HepG2 (cell line): Measurements from ENCODE around the gene ACSS3. TPM values are rescaled to one million over a fixed set of nuclear protein-coding genes. Genes with fewer than 3 reads are reported as not detected.

Experiments used
- ATAC-seq: fragments of 200-7000 bp; cut with Tn5 transposase; 3 replicates; pipeline ENCODE4 v1.9.1; 2020; ENCODE audit warnings: mild to moderate bottlenecking, moderate library complexity
- BruUV-seq: library from RNA; stranded (reverse); fragments of 400-500 nt; replicated peaks from 2 replicates; lab custom pipeline; 2021; lab: Mats Ljungman, UMichigan
- CTCF ChIA-PET: fragments of 300-600 bp; formaldehyde crosslinking; extraction: SDS; loops from one replicate; lab custom pipeline; 2021; ENCODE audit warnings: low total read pairs, inconsistent platforms, low intra/inter-chr PET ratio; lab: Yijun Ruan, JAX
- POLR2A ChIA-PET: fragments of 350-600 bp; sonication (Branson Sonifier 250); formaldehyde crosslinking; loops from one replicate; lab custom pipeline; 2020; ENCODE audit warnings: antibody characterized with exemption, inconsistent platforms; lab: Yijun Ruan, JAX
- DNase-seq: peaks from one replicate; pipeline ENCODE4 v3.0.0-alpha.2; 2015; ENCODE audit warnings: low spot score
- FAIRE-seq: peaks from 3 replicates; lab custom pipeline; 2011; peaks lifted over from hg19 to GRCh38; lab: Jason Lieb, UNC
- H2AFZ ChIP-seq: one replicate; pipeline ENCODE4 v1.6.1; 2011; ENCODE audit warnings: low read length, inconsistent platforms
- H3K27ac ChIP-seq: fragments of 300-600 bp; 3 replicates; pipeline ENCODE4 v1.8.0; 2011; ENCODE audit warnings: mixed run types, mild to moderate bottlenecking, mixed read lengths, low read length, inconsistent platforms; ENCODE audit not compliant: insufficient read depth; ENCODE audit errors: extremely low read length
- H3K27me3 ChIP-seq, 2 experiments: fragments of 200-600 bp in 1 of 2; 2 replicates in 1 of 2; 3 replicates in 1 of 2; pipeline versions ENCODE4 v1.6.0 to v1.8.0; 2011; ENCODE audit warnings: low read length in 2 of 2, mild to moderate bottlenecking in 2 of 2, moderate library complexity in 2 of 2, inconsistent platforms in 1 of 2; ENCODE audit not compliant: insufficient read depth in 2 of 2, control insufficient read depth in 1 of 2
- H3K36me3 ChIP-seq, 2 experiments: fragments of 200-600 bp in 1 of 2; replicated peaks in 1 of 2; 2 replicates in 1 of 2; 3 replicates in 1 of 2; pipeline versions ENCODE4 v1.5.1 to v1.8.0; 2011; ENCODE audit warnings: low read length in 2 of 2, inconsistent platforms in 1 of 2; ENCODE audit not compliant: insufficient read depth in 2 of 2, control insufficient read depth in 1 of 2
- H3K4me1 ChIP-seq: 2 replicates; pipeline ENCODE4 v1.5.1; 2012; ENCODE audit warnings: low read length, inconsistent platforms; ENCODE audit not compliant: insufficient read depth
- H3K4me2 ChIP-seq: 2 replicates; pipeline ENCODE4 v1.6.0; 2011; ENCODE audit warnings: low read depth, low read length, inconsistent platforms
- H3K4me3 ChIP-seq, 3 experiments: fragments of 200-600 bp in 1 of 3; sonication (generic), shearing (Covaris generic) in 1 of 3; replicated peaks in 1 of 3; 2 replicates each; pipeline ENCODE4 v1.5.1; 2011 to 2016; ENCODE audit warnings: low read length in 3 of 3, inconsistent platforms in 2 of 3, low read depth in 2 of 3, mild to moderate bottlenecking in 2 of 3, control low read depth in 1 of 3, mixed read lengths in 1 of 3; ENCODE audit not compliant: insufficient read depth in 1 of 3
- H3K79me2 ChIP-seq: one replicate; pipeline ENCODE4 v1.6.1; 2011; ENCODE audit warnings: low read length, inconsistent platforms; ENCODE audit not compliant: insufficient read depth
- H3K9ac ChIP-seq: 2 replicates; pipeline ENCODE4 v1.6.0; 2011; ENCODE audit warnings: mild to moderate bottlenecking, low read depth, low read length, inconsistent platforms; ENCODE audit not compliant: insufficient read depth
- H3K9me3 ChIP-seq: 2 replicates; pipeline ENCODE4 v1.5.1; 2012; ENCODE audit warnings: mild to moderate bottlenecking, low read length
- H4K20me1 ChIP-seq: 2 replicates; pipeline ENCODE4 v1.6.0; 2011; ENCODE audit warnings: inconsistent platforms, mild to moderate bottlenecking, low read length, moderate library complexity; ENCODE audit not compliant: insufficient read depth
- EP300 ChIP-seq, 3 experiments: sonication (generic) in 1 of 3; formaldehyde crosslinking in 1 of 3; IDR thresholded peaks; 2 replicates each; pipeline versions ENCODE4 v1.5.1 to v1.6.1; 2011 to 2020; ENCODE audit warnings: low read depth in 2 of 3, low read length in 2 of 3, borderline replicate concordance in 1 of 3, improper control_type of control experiment in 1 of 3, mild to moderate bottlenecking in 1 of 3, missing genetic modification reagents in 1 of 3, moderate library complexity in 1 of 3
- HNF4A ChIP-seq: sonication (generic); formaldehyde crosslinking; IDR thresholded peaks from 2 replicates; pipeline ENCODE4 v1.4.0; 2020; ENCODE audit warnings: missing genetic modification reagents
- HOXA7 ChIP-seq: sonication (generic); formaldehyde crosslinking; IDR thresholded peaks from 2 replicates; pipeline ENCODE4 v1.8.1; 2022; ENCODE audit warnings: mild to moderate bottlenecking, missing genetic modification reagents, moderate library complexity
- ISL2 ChIP-seq: sonication (generic); formaldehyde crosslinking; IDR thresholded peaks from 2 replicates; pipeline ENCODE4 v1.5.0; 2020; ENCODE audit warnings: missing genetic modification reagents
- KAT8 ChIP-seq: IDR thresholded peaks from 2 replicates; pipeline ENCODE4 v1.6.1; 2016; ENCODE audit warnings: missing genetic modification reagents, missing compliant biosample characterization
- KLF15 ChIP-seq: sonication (generic); formaldehyde crosslinking; IDR thresholded peaks from 2 replicates; pipeline ENCODE4 v1.8.1; 2023; ENCODE audit warnings: borderline replicate concordance, mild to moderate bottlenecking, inconsistent platforms, missing genetic modification reagents, mixed read lengths
- MAZ ChIP-seq, 2 experiments: sonication (generic) in 1 of 2; formaldehyde crosslinking in 1 of 2; IDR thresholded peaks; 2 replicates each; pipeline versions ENCODE4 v1.5.0 to v1.6.1; 2012 to 2020; ENCODE audit warnings: low read depth in 2 of 2, mild to moderate bottlenecking in 2 of 2, borderline replicate concordance in 1 of 2, improper control_type of control experiment in 1 of 2, low read length in 1 of 2, missing genetic modification reagents in 1 of 2, moderate library complexity in 1 of 2
- MTA3 ChIP-seq: sonication (generic); formaldehyde crosslinking; IDR thresholded peaks from 2 replicates; pipeline ENCODE4 v1.4.0; 2020; ENCODE audit warnings: missing genetic modification reagents
- NCOR1 ChIP-seq: fragments of 200-600 bp; sonication (generic); IDR thresholded peaks from 2 replicates; pipeline ENCODE4 v1.7.0; 2017; ENCODE audit warnings: antibody characterized with exemption, low read length, borderline replicate concordance
- NR2F2 ChIP-seq: IDR thresholded peaks from 2 replicates; pipeline ENCODE4 v1.6.1; 2012; ENCODE audit warnings: low read depth, inconsistent platforms, borderline replicate concordance
- NR2F6 ChIP-seq, 2 experiments: IDR thresholded peaks; 2 replicates each; pipeline ENCODE4 v1.6.1; 2016; ENCODE audit warnings: antibody characterized with exemption in 1 of 2, mild to moderate bottlenecking in 1 of 2
- PHF8 ChIP-seq: sonication (generic); formaldehyde crosslinking; IDR thresholded peaks from 2 replicates; pipeline ENCODE4 v1.5.0; 2020; ENCODE audit warnings: missing genetic modification reagents
- RXRA ChIP-seq: sonication (generic); formaldehyde crosslinking; IDR thresholded peaks from 2 replicates; pipeline ENCODE4 v1.5.1; 2020; ENCODE audit warnings: missing genetic modification reagents
- TCF7 ChIP-seq: sonication (generic); IDR thresholded peaks from 2 replicates; pipeline ENCODE4 v1.6.1; 2016; ENCODE audit warnings: antibody characterized with exemption, low read depth
- ZEB1 ChIP-seq: IDR thresholded peaks from 2 replicates; pipeline ENCODE4 v1.6.1; 2012; ENCODE audit warnings: mild to moderate bottlenecking, low read depth, inconsistent platforms; ENCODE audit not compliant: insufficient replicate concordance
- ZNF256 ChIP-seq: sonication (generic); formaldehyde crosslinking; conservative IDR thresholded peaks from 2 replicates; pipeline ENCODE4 v1.4.0; 2020; ENCODE audit warnings: missing genetic modification reagents
- ZNF382 ChIP-seq: sonication (generic); formaldehyde crosslinking; IDR thresholded peaks from 2 replicates; pipeline ENCODE4 v1.5.0; 2020; ENCODE audit warnings: missing genetic modification reagents, mild to moderate bottlenecking, borderline replicate concordance
- ZNF431 ChIP-seq: sonication (generic); formaldehyde crosslinking; IDR thresholded peaks from 2 replicates; pipeline ENCODE4 v1.9.0; 2022; ENCODE audit warnings: missing genetic modification reagents, low read depth, mild to moderate bottlenecking, borderline replicate concordance
- ZNF674 ChIP-seq: sonication (generic); formaldehyde crosslinking; IDR thresholded peaks from 2 replicates; pipeline ENCODE4 v1.5.0; 2020; ENCODE audit warnings: low read depth, mild to moderate bottlenecking, missing genetic modification reagents
- WGBS: methylation state at CpG from one replicate; pipeline ENCODE4 v1.1.6; 2017; ENCODE audit warnings: low lambda C conversion rate; 5-methylcytosine and 5-hydroxymethylcytosine counted together
- in situ Hi-C: cut with HindIII; loops from 2 replicates; pipeline ENCODE4 v1.10.0; 2017; ENCODE audit warnings: low pct_unique_long_range_greater_than_20kb; ENCODE audit not compliant: extremely low pct_ligation_motif_present
- intact Hi-C: fragments of 100-400 bp; cut with micrococcal nuclease; formaldehyde crosslinking; loops from one replicate; pipeline ENCODE4 v1.10.0; 2022; ENCODE audit not compliant: unreplicated experiment
- polyA plus RNA-seq, 8 experiments: library from polyadenylated mRNA; depleted of rRNA in 3 of 8; stranded (reverse) in 7 of 8; unstranded in 1 of 8; fragments of >200 nt; fragmentation: Illumina TruSeq in 4 of 8; extraction: Trizol in 4 of 8; gene quantifications; 2 replicates each; pipeline versions ENCODE4 v1.2.1 to v1.2.3, GENCODE V29; 2011 to 2016; ENCODE audit warnings: low read depth in 4 of 8, missing spikeins in 1 of 8, mixed read lengths in 1 of 8; ENCODE audit not compliant: insufficient read depth in 1 of 8
- total RNA-seq, 5 experiments: library from RNA; depleted of rRNA; stranded (reverse); fragments of >200 nt; fragmentation: Illumina TruSeq; extraction: Trizol; gene quantifications; 2 replicates each; pipeline ENCODE4 v1.2.3, GENCODE V29; 2016; ENCODE audit warnings: low read depth in 1 of 5
- TF ChIP-seq, protein P1 (sequence below): IDR thresholded peaks from 2 replicates; pipeline ENCODE4 v1.6.1; 2016
- TF ChIP-seq, protein P2 (sequence below): IDR thresholded peaks from 2 replicates; pipeline ENCODE4 v1.6.1; 2012; ENCODE audit warnings: low read depth, low read length, improper control_type of control experiment

The ACSS3 gene
- total and polyA plus RNA-seq, 2 of the 13 experiments (the other 11 are each of a cell fraction or from before 2014, with no cell fraction given) = 79.5 to 86.3 TPM

DNA sequence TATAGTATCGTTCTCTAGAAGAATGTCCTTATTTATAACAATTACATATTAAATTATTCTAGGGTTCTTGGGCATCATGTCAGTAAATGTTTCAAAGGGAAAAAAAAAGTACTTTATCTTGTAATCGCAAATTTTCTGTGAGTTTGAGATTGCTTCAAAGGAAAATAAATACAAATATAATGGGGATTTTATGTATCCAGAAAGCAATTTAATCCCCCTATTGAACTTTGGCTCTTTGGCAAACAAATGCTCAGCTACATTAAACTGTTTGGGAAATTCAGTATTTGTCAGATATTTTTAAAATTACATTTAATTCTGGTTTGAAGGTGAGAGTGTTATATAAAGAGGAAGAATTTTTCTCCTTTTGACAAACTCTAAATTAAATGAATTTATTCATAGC, 8.0 kb downstream of the ACSS3 start:
- no peaks in the 10 kb centered on the region; a peak in 1 of 5 replicates for H3K36me3 ChIP-seq
- H3K27me3 ChIP-seq = no peaks in the 10 kb centered on the region
- H4K20me1 ChIP-seq = peaks cover 3% of the 10 kb centered on the region; the same call in 1 of the 2 replicates
- H3K4me2 ChIP-seq = peak overlapping the region; percentile 63
- POLR2A ChIA-PET = interaction anchor here (0.9 to 1.7 kb wide), 5 partner anchors 8 to 149 kb away, joined by 3 to 7 read pairs (median 3); no protein-coding TSS in a partner anchor
- H3K9ac ChIP-seq = peak overlapping the region; percentile 48
- no peak for FAIRE-seq
- intact Hi-C loops = loop anchor here (1.0 kb wide), 1 partner anchor 8 kb away; the partner anchor contains the start of gene ACSS3
- no peaks in the 10 kb centered on the region for H3K9me3 ChIP-seq
- H3K27ac ChIP-seq = peak overlapping the region; percentile 73
- WGBS = 4% methylated on average over 2 of the region's 2 CpGs
- no peak overlapping the region for H2AFZ ChIP-seq
- peak; percentile 63 for DNase-seq
- in situ Hi-C loops = no loop called here
- CTCF ChIA-PET = no interaction called here
- TSS peak; percentile 84 for BruUV-seq
- H3K4me1 ChIP-seq = peaks cover 92% of the 10 kb centered on the region
- peak overlapping the region in 2 of 3 experiments; percentile 38 to 41; a peak in 4 of 6 replicates for H3K4me3 ChIP-seq
- no peak; the same call in 2 of the 3 replicates for ATAC-seq
- peaks cover 98% of the 10 kb centered on the region for H3K79me2 ChIP-seq
- 0 out of 2 replicates have a peak, but pooled peaks have one; percentile 8 for TF ChIP-seq KAT8
- no peak for TF ChIP-seq ZNF431 (CRISPR knock-in tag)
- TF ChIP-seq TCF7 = 0 out of 2 replicates have a peak, but pooled peaks have one; percentile 26
- TF ChIP-seq ZNF256 (CRISPR knock-in tag) = no peak
- TF ChIP-seq, protein P1, sequence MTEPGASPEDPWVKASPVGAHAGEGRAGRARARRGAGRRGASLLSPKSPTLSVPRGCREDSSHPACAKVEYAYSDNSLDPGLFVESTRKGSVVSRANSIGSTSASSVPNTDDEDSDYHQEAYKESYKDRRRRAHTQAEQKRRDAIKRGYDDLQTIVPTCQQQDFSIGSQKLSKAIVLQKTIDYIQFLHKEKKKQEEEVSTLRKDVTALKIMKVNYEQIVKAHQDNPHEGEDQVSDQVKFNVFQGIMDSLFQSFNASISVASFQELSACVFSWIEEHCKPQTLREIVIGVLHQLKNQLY (CRISPR knock-in tag) = no peak
- TF ChIP-seq MAZ (IDR thresholded peaks at IDR 0.05; ENCODE audit: borderline replicate concordance, low read depth, low read length) = no peak
- TF ChIP-seq MAZ (CRISPR knock-in tag; IDR thresholded peaks at IDR 0.05; ENCODE audit: low read depth) = no peak
- TF ChIP-seq, protein P2, sequence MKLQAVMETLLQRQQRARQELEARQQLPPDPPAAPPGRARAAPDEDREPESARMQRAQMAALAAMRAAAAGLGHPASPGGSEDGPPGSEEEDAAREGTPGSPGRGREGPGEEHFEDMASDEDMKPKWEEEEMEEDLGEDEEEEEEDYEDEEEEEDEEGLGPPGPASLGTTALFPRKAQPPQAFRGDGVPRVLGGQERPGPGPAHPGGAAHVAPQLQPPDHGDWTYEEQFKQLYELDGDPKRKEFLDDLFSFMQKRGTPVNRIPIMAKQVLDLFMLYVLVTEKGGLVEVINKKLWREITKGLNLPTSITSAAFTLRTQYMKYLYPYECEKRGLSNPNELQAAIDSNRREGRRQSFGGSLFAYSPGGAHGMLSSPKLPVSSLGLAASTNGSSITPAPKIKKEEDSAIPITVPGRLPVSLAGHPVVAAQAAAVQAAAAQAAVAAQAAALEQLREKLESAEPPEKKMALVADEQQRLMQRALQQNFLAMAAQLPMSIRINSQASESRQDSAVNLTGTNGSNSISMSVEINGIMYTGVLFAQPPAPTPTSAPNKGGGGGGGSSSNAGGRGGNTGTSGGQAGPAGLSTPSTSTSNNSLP = peak; percentile 69
- TF ChIP-seq NCOR1 = peak; percentile 20; the same call in 1 of the 2 replicates
- no peak for TF ChIP-seq RXRA (CRISPR knock-in tag)
- TF ChIP-seq HNF4A (CRISPR knock-in tag) = peak; percentile 46; the same call in 1 of the 2 replicates
- no peak for TF ChIP-seq ZNF674 (CRISPR knock-in tag)
- TF ChIP-seq KLF15 (CRISPR knock-in tag) = no peak
- no peak for TF ChIP-seq ZEB1
- peak; percentile 6; the same call in 1 of the 2 replicates for TF ChIP-seq PHF8 (CRISPR knock-in tag)
- TF ChIP-seq HOXA7 (CRISPR knock-in tag) = no peak
- peak; percentile 9; the same call in 1 of the 2 replicates for TF ChIP-seq NR2F6 (IDR thresholded peaks at IDR 0.05)
- no peak for TF ChIP-seq NR2F6 (CRISPR knock-in tag; IDR thresholded peaks at IDR 0.05)
- no peak for TF ChIP-seq ZNF382 (CRISPR knock-in tag)
- peak; percentile 47; the same call in 1 of the 2 replicates for TF ChIP-seq ISL2 (CRISPR knock-in tag)
- TF ChIP-seq EP300 (IDR thresholded peaks at IDR 0.05; ENCODE audit: low read depth in 2 of 2, low read length in 2 of 2) = 0 out of 4 replicates have a peak, but pooled peaks of 1 of the 2 experiments have one; percentile 39
- no peak for TF ChIP-seq EP300 (CRISPR knock-in tag; IDR thresholded peaks at IDR 0.05; ENCODE audit: borderline replicate concordance)
- TF ChIP-seq NR2F2 = peak; percentile 22; the same call in 1 of the 2 replicates
- no peak for TF ChIP-seq MTA3
